ENCODE data around the gene ZNF100.

ZNF100 gene

GRCh38 chr19:21750586-21751128 is 16.7 kb downstream of the ZNF100 start:
- Histone ChIP-seq H3K4me1 (ENCODE audit: control insufficient read depth, insufficient read depth, low read depth, low read length) (no peaks in the 10 kb centered on the region), H2AK5ac (ENCODE audit: low read length, severe bottlenecking) (no peak overlapping the region), H3K27me3 (ENCODE audit: control insufficient read depth in 1 of 2, insufficient read depth in 1 of 2, low read length in 2 of 2) (no peaks in the 10 kb centered on the region), H3K14ac (ENCODE audit: low read length in 2 of 2) (no peak overlapping the region), H2BK5ac (ENCODE audit: low read depth, low read length, poor library complexity, severe bottlenecking) (no peak overlapping the region), H3K9ac (ENCODE audit: low read length) (no peak overlapping the region), H3K23ac (ENCODE audit: low read length in 2 of 2) (no peak overlapping the region), H3K18ac (ENCODE audit: low read depth in 1 of 2, low read length in 2 of 2) (no peak overlapping the region), H3K4ac (ENCODE audit: low read depth in 1 of 2, low read length in 2 of 2) (no peak overlapping the region), H3K9me3 (ENCODE audit: control insufficient read depth, low read length) (peaks cover 85% of the 10 kb centered on the region), H2BK12ac (ENCODE audit: low read length in 2 of 2) (no peak overlapping the region), H2BK120ac (ENCODE audit: low read depth, low read length) (no peak overlapping the region), H3K36me3 (ENCODE audit: control insufficient read depth in 1 of 2, insufficient read depth in 2 of 2, low read depth in 1 of 2, low read length in 2 of 2) (peaks cover 15 to 70% of the 10 kb centered on the region in 2 experiments), H4K91ac (ENCODE audit: low read length) (no peak overlapping the region), H3K79me1 (replicated peaks; ENCODE audit: low read length, poor library complexity, severe bottlenecking) (peaks cover 28% of the 10 kb centered on the region), H3K27ac (ENCODE audit: low read length, poor library complexity, severe bottlenecking) (no peak overlapping the region), H2BK15ac (ENCODE audit: low read depth, poor library complexity, severe bottlenecking) (no peak overlapping the region), H3K4me2 (ENCODE audit: low read length, poor library complexity, severe bottlenecking) (no peak overlapping the region), H2AFZ (ENCODE audit: low read depth, low read length) (no peak overlapping the region), H3K4me3 (ENCODE audit: insufficient read depth in 1 of 2, low read depth in 1 of 2, low read length in 2 of 2) (no peak overlapping the region), H4K8ac (ENCODE audit: low read length) (no peak overlapping the region)
- no peak for DNase-seq
- WGBS = 98% methylated on average over 40 of the region's 40 CpGs

- no peak for DNase-seq
- Histone ChIP-seq H4K8ac (ENCODE audit: low read length) (no peak overlapping the region), H3K36me3 (ENCODE audit: control insufficient read depth in 1 of 2, insufficient read depth in 2 of 2, low read depth in 1 of 2, low read length in 2 of 2) (peaks cover 15 to 72% of the 10 kb centered on the region in 2 experiments), H2BK120ac (ENCODE audit: low read depth, low read length) (no peak overlapping the region), H3K79me1 (replicated peaks; ENCODE audit: low read length, poor library complexity, severe bottlenecking) (peaks cover 24% of the 10 kb centered on the region), H2BK5ac (ENCODE audit: low read depth, low read length, poor library complexity, severe bottlenecking) (no peak overlapping the region), H2BK12ac (ENCODE audit: low read length in 2 of 2) (no peak overlapping the region), H3K4me2 (ENCODE audit: low read length, poor library complexity, severe bottlenecking) (no peak overlapping the region), H3K9me3 (ENCODE audit: control insufficient read depth, low read length) (peaks cover 86% of the 10 kb centered on the region), H3K4me3 (ENCODE audit: insufficient read depth in 1 of 2, low read depth in 1 of 2, low read length in 2 of 2) (no peak overlapping the region), H3K4ac (ENCODE audit: low read depth in 1 of 2, low read length in 2 of 2) (no peak overlapping the region), H3K27ac (ENCODE audit: low read length, poor library complexity, severe bottlenecking) (no peak overlapping the region), H3K23ac (ENCODE audit: low read length in 2 of 2) (no peak overlapping the region), H2AK5ac (ENCODE audit: low read length, severe bottlenecking) (no peak overlapping the region), H3K27me3 (ENCODE audit: control insufficient read depth in 1 of 2, insufficient read depth in 1 of 2, low read length in 2 of 2) (no peaks in the 10 kb centered on the region), H2AFZ (ENCODE audit: low read depth, low read length) (no peak overlapping the region), H4K91ac (ENCODE audit: low read length) (no peak overlapping the region), H3K14ac (ENCODE audit: low read length in 2 of 2) (no peak overlapping the region), H3K4me1 (ENCODE audit: control insufficient read depth, insufficient read depth, low read depth, low read length) (no peaks in the 10 kb centered on the region), H2BK15ac (ENCODE audit: low read depth, poor library complexity, severe bottlenecking) (no peak overlapping the region), H3K9ac (ENCODE audit: low read length) (no peak overlapping the region), H3K18ac (ENCODE audit: low read depth in 1 of 2, low read length in 2 of 2) (no peak overlapping the region)
- 100% methylated on average over 1 of the region's 4 CpGs for WGBS
Measured at GRCh38 chr19:21749090-21749489, 18.3 kb downstream of the ZNF100 start.

GRCh38 chr19:21748088-21748487 is 19.3 kb downstream of the ZNF100 start:
- Histone ChIP-seq H3K4me2 (ENCODE audit: low read length, poor library complexity, severe bottlenecking) (no peak overlapping the region), H4K8ac (ENCODE audit: low read length) (no peak overlapping the region), H3K4me3 (ENCODE audit: insufficient read depth in 1 of 2, low read depth in 1 of 2, low read length in 2 of 2) (no peak overlapping the region), H3K23ac (ENCODE audit: low read length in 2 of 2) (no peak overlapping the region), H2AK5ac (ENCODE audit: low read length, severe bottlenecking) (no peak overlapping the region), H2BK5ac (ENCODE audit: low read depth, low read length, poor library complexity, severe bottlenecking) (no peak overlapping the region), H2BK15ac (ENCODE audit: low read depth, poor library complexity, severe bottlenecking) (no peak overlapping the region), H2BK120ac (ENCODE audit: low read depth, low read length) (no peak overlapping the region), H3K4ac (ENCODE audit: low read depth in 1 of 2, low read length in 2 of 2) (no peak overlapping the region), H3K14ac (ENCODE audit: low read length in 2 of 2) (no peak overlapping the region), H2AFZ (ENCODE audit: low read depth, low read length) (no peak overlapping the region), H3K18ac (ENCODE audit: low read depth in 1 of 2, low read length in 2 of 2) (no peak overlapping the region), H4K91ac (ENCODE audit: low read length) (no peak overlapping the region), H3K79me1 (replicated peaks; ENCODE audit: low read length, poor library complexity, severe bottlenecking) (peaks cover 24% of the 10 kb centered on the region), H2BK12ac (ENCODE audit: low read length in 2 of 2) (no peak overlapping the region), H3K9me3 (ENCODE audit: control insufficient read depth, low read length) (peaks cover 89% of the 10 kb centered on the region), H3K27ac (ENCODE audit: low read length, poor library complexity, severe bottlenecking) (no peak overlapping the region), H3K9ac (ENCODE audit: low read length) (no peak overlapping the region), H3K36me3 (ENCODE audit: control insufficient read depth in 1 of 2, insufficient read depth in 2 of 2, low read depth in 1 of 2, low read length in 2 of 2) (peaks cover 12 to 74% of the 10 kb centered on the region in 2 experiments), H3K27me3 (ENCODE audit: control insufficient read depth in 1 of 2, insufficient read depth in 1 of 2, low read length in 2 of 2) (no peaks in the 10 kb centered on the region), H3K4me1 (ENCODE audit: control insufficient read depth, insufficient read depth, low read depth, low read length) (no peaks in the 10 kb centered on the region)
- DNase-seq = no peak
- WGBS = 100% methylated on average over 1 of the region's 1 CpG

GRCh38 chr19:21740559-21740958 is 26.8 kb downstream of the ZNF100 start:
- H2BK5ac ChIP-seq (ENCODE audit: low read depth, low read length, poor library complexity, severe bottlenecking) = no peak overlapping the region
- no peaks in the 10 kb centered on the region for H3K4me1 ChIP-seq (ENCODE audit: control insufficient read depth, insufficient read depth, low read depth, low read length)
- H3K9ac ChIP-seq (ENCODE audit: low read length) = no peak overlapping the region
- H2BK120ac ChIP-seq (ENCODE audit: low read depth, low read length) = no peak overlapping the region
- H3K23ac ChIP-seq (ENCODE audit: low read length in 2 of 2) = no peak overlapping the region
- H3K36me3 ChIP-seq (ENCODE audit: control insufficient read depth in 1 of 2, insufficient read depth in 2 of 2, low read depth in 1 of 2, low read length in 2 of 2) = peaks cover 18 to 63% of the 10 kb centered on the region in 2 experiments
- H3K9me3 ChIP-seq (ENCODE audit: control insufficient read depth, low read length) = peaks cover 87% of the 10 kb centered on the region
- no peak overlapping the region for H3K4me2 ChIP-seq (ENCODE audit: low read length, poor library complexity, severe bottlenecking)
- no peak overlapping the region for H3K14ac ChIP-seq (ENCODE audit: low read length in 2 of 2)
- no peak overlapping the region for H3K4ac ChIP-seq (ENCODE audit: low read depth in 1 of 2, low read length in 2 of 2)
- no peak overlapping the region for H3K4me3 ChIP-seq (ENCODE audit: insufficient read depth in 1 of 2, low read depth in 1 of 2, low read length in 2 of 2)
- no peak overlapping the region for H4K91ac ChIP-seq (ENCODE audit: low read length)
- peaks cover 5% of the 10 kb centered on the region for H3K79me1 ChIP-seq (replicated peaks; ENCODE audit: low read length, poor library complexity, severe bottlenecking)
- H2BK12ac ChIP-seq (ENCODE audit: low read length in 2 of 2) = no peak overlapping the region
- WGBS = no CpG with 5 or more reads among the region's 4 CpGs
- no peak overlapping the region for H3K18ac ChIP-seq (ENCODE audit: low read depth in 1 of 2, low read length in 2 of 2)
- H3K27me3 ChIP-seq (ENCODE audit: control insufficient read depth in 1 of 2, insufficient read depth in 1 of 2, low read length in 2 of 2) = no peaks in the 10 kb centered on the region
- H3K27ac ChIP-seq (ENCODE audit: low read length, poor library complexity, severe bottlenecking) = no peak overlapping the region
- no peak for DNase-seq
- H2AFZ ChIP-seq (ENCODE audit: low read depth, low read length) = no peak overlapping the region
- no peak overlapping the region for H2BK15ac ChIP-seq (ENCODE audit: low read depth, poor library complexity, severe bottlenecking)
- H2AK5ac ChIP-seq (ENCODE audit: low read length, severe bottlenecking) = no peak overlapping the region
- H4K8ac ChIP-seq (ENCODE audit: low read length) = no peak overlapping the region

Data from mesenchymal stem cell (in vitro differentiated cells and primary cell).